ENCODE measurements around the gene DUSP6. TPM values are rescaled to one million over a fixed set of nuclear protein-coding genes. Genes with fewer than 3 reads are reported as not detected.

The DUSP6 gene
- total RNA-seq, 1 experiment from 2014 or later: 20.3 TPM

DNA sequence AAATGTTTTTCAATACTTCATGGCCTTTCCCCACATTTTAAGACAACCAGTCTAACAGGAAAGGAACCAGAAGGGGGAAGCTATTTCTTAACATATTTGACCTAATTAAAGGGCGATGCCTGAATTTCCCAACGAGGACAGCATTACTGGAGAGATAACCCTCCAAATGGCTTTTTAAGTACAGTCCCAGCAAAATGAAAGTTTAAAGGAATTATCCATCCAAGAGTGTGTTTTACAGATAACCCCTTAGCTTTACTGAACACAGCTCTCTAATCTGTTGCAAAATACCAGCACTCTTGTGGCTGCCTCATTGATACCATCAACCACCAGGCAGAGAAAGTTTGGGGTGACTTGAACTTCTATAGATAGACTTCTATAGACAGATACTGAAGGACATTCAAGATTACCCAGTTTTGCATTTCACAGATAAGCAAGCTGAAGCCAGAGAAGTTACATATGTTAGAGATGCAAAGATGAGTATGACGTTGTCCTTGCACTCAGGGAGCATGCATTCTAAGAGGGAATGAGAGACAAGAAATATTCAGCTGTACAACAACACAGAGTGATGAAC, 41.3 kb upstream of the DUSP6 start:
- DNase-seq (ENCODE audit: low read depth, low spot score): no peak
- Histone ChIP-seq H3K27me3 (ENCODE audit: control insufficient read depth, insufficient read depth, low read length) (no peaks in the 10 kb centered on the region), H3K4me3 (ENCODE audit: low read depth in 2 of 2, low read length in 2 of 2) (no peak overlapping the region), H3K4me1 (ENCODE audit: control insufficient read depth, insufficient read depth, low read length) (no peaks in the 10 kb centered on the region; the same call in 1 of the 2 replicates), H3K9me3 (ENCODE audit: control insufficient read depth, insufficient read depth, low read depth, low read length) (no peaks in the 10 kb centered on the region), H3K36me3 (ENCODE audit: control insufficient read depth, insufficient read depth, low read length) (no peaks in the 10 kb centered on the region), H3K27ac (ENCODE audit: low read length) (no peak overlapping the region)
- TF ChIP-seq SIN3A (IDR thresholded peaks at IDR 0.05; ENCODE audit: borderline replicate concordance, insufficient read depth, low read depth, low read length) (no peak), CTCF (IDR thresholded peaks at IDR 0.05) (no peak), TCF7L2 (IDR thresholded peaks at IDR 0.05; ENCODE audit: low read depth, low read length) (no peak), POLR2AphosphoS5 (IDR thresholded peaks at IDR 0.05; ENCODE audit: low read depth, low read length) (no peak)
- TF ChIP-seq, protein P1, sequence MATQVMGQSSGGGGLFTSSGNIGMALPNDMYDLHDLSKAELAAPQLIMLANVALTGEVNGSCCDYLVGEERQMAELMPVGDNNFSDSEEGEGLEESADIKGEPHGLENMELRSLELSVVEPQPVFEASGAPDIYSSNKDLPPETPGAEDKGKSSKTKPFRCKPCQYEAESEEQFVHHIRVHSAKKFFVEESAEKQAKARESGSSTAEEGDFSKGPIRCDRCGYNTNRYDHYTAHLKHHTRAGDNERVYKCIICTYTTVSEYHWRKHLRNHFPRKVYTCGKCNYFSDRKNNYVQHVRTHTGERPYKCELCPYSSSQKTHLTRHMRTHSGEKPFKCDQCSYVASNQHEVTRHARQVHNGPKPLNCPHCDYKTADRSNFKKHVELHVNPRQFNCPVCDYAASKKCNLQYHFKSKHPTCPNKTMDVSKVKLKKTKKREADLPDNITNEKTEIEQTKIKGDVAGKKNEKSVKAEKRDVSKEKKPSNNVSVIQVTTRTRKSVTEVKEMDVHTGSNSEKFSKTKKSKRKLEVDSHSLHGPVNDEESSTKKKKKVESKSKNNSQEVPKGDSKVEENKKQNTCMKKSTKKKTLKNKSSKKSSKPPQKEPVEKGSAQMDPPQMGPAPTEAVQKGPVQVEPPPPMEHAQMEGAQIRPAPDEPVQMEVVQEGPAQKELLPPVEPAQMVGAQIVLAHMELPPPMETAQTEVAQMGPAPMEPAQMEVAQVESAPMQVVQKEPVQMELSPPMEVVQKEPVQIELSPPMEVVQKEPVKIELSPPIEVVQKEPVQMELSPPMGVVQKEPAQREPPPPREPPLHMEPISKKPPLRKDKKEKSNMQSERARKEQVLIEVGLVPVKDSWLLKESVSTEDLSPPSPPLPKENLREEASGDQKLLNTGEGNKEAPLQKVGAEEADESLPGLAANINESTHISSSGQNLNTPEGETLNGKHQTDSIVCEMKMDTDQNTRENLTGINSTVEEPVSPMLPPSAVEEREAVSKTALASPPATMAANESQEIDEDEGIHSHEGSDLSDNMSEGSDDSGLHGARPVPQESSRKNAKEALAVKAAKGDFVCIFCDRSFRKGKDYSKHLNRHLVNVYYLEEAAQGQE (IDR thresholded peaks at IDR 0.05; ENCODE audit: insufficient read depth in 1 of 2, low read depth in 2 of 2, low read length in 1 of 2): no peak
- ChIA-PET POLR2A (no interaction called here), CTCF (no interaction called here)
- no peak for ATAC-seq
- intact Hi-C loops (cut with micrococcal nuclease; ENCODE audit: unreplicated experiment): no loop called here
- no TSS peak for BruUV-seq (replicated peaks)
- in situ Hi-C loops (cut with HindIII; ENCODE audit: low pct_unique_long_range_greater_than_20kb, low sequenced_read_pairs): no loop called here

- no TSS peak for BruUV-seq (replicated peaks)
- ATAC-seq (no peak), DNase-seq (ENCODE audit: low read depth, low spot score) (no peak)
- no peaks in the 10 kb centered on the region for H3K9me3 ChIP-seq (ENCODE audit: control insufficient read depth, insufficient read depth, low read depth, low read length)
- H3K27me3 ChIP-seq (ENCODE audit: control insufficient read depth, insufficient read depth, low read length): no peaks in the 10 kb centered on the region
- POLR2A ChIA-PET: no interaction called here
- CTCF ChIA-PET: no interaction called here
- no peak overlapping the region for H3K27ac ChIP-seq (ENCODE audit: low read length)
- H3K36me3 ChIP-seq (ENCODE audit: control insufficient read depth, insufficient read depth, low read length): no peaks in the 10 kb centered on the region
- in situ Hi-C loops (cut with HindIII; ENCODE audit: low pct_unique_long_range_greater_than_20kb, low sequenced_read_pairs) (no loop called here), intact Hi-C loops (cut with micrococcal nuclease; ENCODE audit: unreplicated experiment) (no loop called here)
- H3K4me3 ChIP-seq (ENCODE audit: low read depth in 2 of 2, low read length in 2 of 2): no peak overlapping the region
- TF ChIP-seq SIN3A (IDR thresholded peaks at IDR 0.05; ENCODE audit: borderline replicate concordance, insufficient read depth, low read depth, low read length) (no peak), CTCF (IDR thresholded peaks at IDR 0.05) (no peak), POLR2AphosphoS5 (IDR thresholded peaks at IDR 0.05; ENCODE audit: low read depth, low read length) (no peak), TCF7L2 (IDR thresholded peaks at IDR 0.05; ENCODE audit: low read depth, low read length) (no peak)
- TF ChIP-seq, protein P1 (IDR thresholded peaks at IDR 0.05; ENCODE audit: insufficient read depth in 1 of 2, low read depth in 2 of 2, low read length in 1 of 2): no peak
- no peaks in the 10 kb centered on the region; the same call in 1 of the 2 replicates for H3K4me1 ChIP-seq (ENCODE audit: control insufficient read depth, insufficient read depth, low read length)
Observed at GRCh38 chr12:89392391-89392790, 40.1 kb upstream of the DUSP6 start.

Measured in Panc1 (cell line).